Neural cell (in vitro differentiated cells): ENCODE measurements around the gene ZNF311. TPM values are rescaled to one million over a fixed set of nuclear protein-coding genes. Genes with fewer than 3 reads are reported as not detected.

ENCODE experiments used
- H2AFZ ChIP-seq: fragments of 200-600, 300-800 bp; sonication (generic), shearing (Covaris generic); 2 replicates; pipeline ENCODE4 v1.6.0; 2014; ENCODE audit warnings: low read depth, mild to moderate bottlenecking, antibody characterized with exemption, low read length, moderate library complexity
- H3F3A ChIP-seq: fragments of 200-600 bp; shearing (Covaris generic); 2 replicates; pipeline ENCODE4 v1.6.1; 2016; ENCODE audit warnings: mild to moderate bottlenecking, moderate library complexity, mixed read lengths, antibody characterized with exemption, low read length; ENCODE audit not compliant: insufficient read depth, poor library complexity, severe bottlenecking
- H3K27ac ChIP-seq: fragments of 200-600, 300-800 bp; sonication (generic), shearing (Covaris generic); 2 replicates; pipeline ENCODE4 v1.5.1; 2014; ENCODE audit warnings: mild to moderate bottlenecking, low read length, moderate library complexity
- H3K27me3 ChIP-seq: fragments of 300-800, 200-600 bp; sonication (generic), shearing (Covaris generic); 2 replicates; pipeline ENCODE4 v1.6.0; 2014; ENCODE audit warnings: mild to moderate bottlenecking, low read depth, low read length, moderate library complexity; ENCODE audit not compliant: insufficient read depth
- H3K36me3 ChIP-seq: fragments of 300-800, 200-600 bp; sonication (generic), shearing (Covaris generic); 2 replicates; pipeline ENCODE4 v1.5.1; 2014; ENCODE audit warnings: mild to moderate bottlenecking, antibody characterized with exemption, low read length, moderate library complexity; ENCODE audit not compliant: insufficient read depth
- H3K4me2 ChIP-seq: fragments of 300-800, 200-600 bp; sonication (generic), shearing (Covaris generic); 2 replicates; pipeline ENCODE4 v1.6.0; 2014; ENCODE audit warnings: mild to moderate bottlenecking, low read length
- H3K4me3 ChIP-seq: fragments of 300-800, 200-600 bp; sonication (generic), shearing (Covaris generic); 2 replicates; pipeline ENCODE4 v1.5.1; 2014; ENCODE audit warnings: mild to moderate bottlenecking, low read length, moderate library complexity
- H3K79me2 ChIP-seq: fragments of 200-600 bp; shearing (Covaris generic); replicated peaks from 2 replicates; pipeline ENCODE4 v1.6.0; 2014; ENCODE audit warnings: mild to moderate bottlenecking, low read length, moderate library complexity; ENCODE audit not compliant: insufficient read depth
- H3K9ac ChIP-seq: fragments of 300-800, 200-600 bp; sonication (generic), shearing (Covaris generic); 2 replicates; pipeline ENCODE4 v1.6.1; 2016; ENCODE audit warnings: mild to moderate bottlenecking, low read length, mixed read lengths
- H3K9me2 ChIP-seq: fragments of 200-600 bp; shearing (Covaris generic); 2 replicates; pipeline ENCODE4 v1.6.1; 2016; ENCODE audit warnings: mild to moderate bottlenecking, low read length, mixed read lengths; ENCODE audit not compliant: insufficient read depth
- H3K9me3 ChIP-seq: fragments of 200-600, 300-800 bp; sonication (generic), shearing (Covaris generic); 2 replicates; pipeline ENCODE4 v1.6.1; 2016; ENCODE audit warnings: mild to moderate bottlenecking, mixed run types, low read length, moderate library complexity, mixed read lengths
- H4K20me1 ChIP-seq: fragments of 200-600 bp; shearing (Covaris generic); 2 replicates; pipeline ENCODE4 v1.6.1; 2016; ENCODE audit warnings: mild to moderate bottlenecking, mixed run types; ENCODE audit not compliant: insufficient read depth
- CTCF ChIP-seq: fragments of 450-650 bp; IDR thresholded peaks from 2 replicates; pipeline ENCODE4 v1.5.1; 2014; ENCODE audit warnings: antibody characterized with exemption, mild to moderate bottlenecking, moderate library complexity; ENCODE audit not compliant: poor library complexity, severe bottlenecking
- EP300 ChIP-seq: fragments of 450-650 bp; conservative IDR thresholded peaks from 2 replicates; pipeline ENCODE4 v1.6.1; 2014; ENCODE audit warnings: antibody characterized with exemption, mild to moderate bottlenecking, moderate library complexity; ENCODE audit not compliant: poor library complexity, severe bottlenecking
- EZH2 ChIP-seq: fragments of 200-600, 300-800 bp; shearing (Covaris generic), sonication (generic); IDR thresholded peaks from 2 replicates; pipeline ENCODE4 v1.6.1; 2014; ENCODE audit warnings: antibody characterized with exemption, low read length, borderline replicate concordance, mild to moderate bottlenecking; ENCODE audit not compliant: insufficient read depth, poor library complexity, severe bottlenecking
- MXI1 ChIP-seq: fragments of 450-650 bp; conservative IDR thresholded peaks from 2 replicates; pipeline ENCODE4 v1.6.1; 2014; ENCODE audit warnings: antibody characterized with exemption, mild to moderate bottlenecking; ENCODE audit not compliant: poor library complexity, severe bottlenecking
- POLR2AphosphoS5 ChIP-seq: IDR thresholded peaks from 2 replicates; pipeline ENCODE4 v1.6.1; 2012
- RAD21 ChIP-seq: fragments of 450-650 bp; conservative IDR thresholded peaks from 2 replicates; pipeline ENCODE4 v1.6.1; 2014; ENCODE audit warnings: antibody characterized with exemption, mild to moderate bottlenecking, moderate library complexity
- SMC3 ChIP-seq: fragments of 450-650 bp; conservative IDR thresholded peaks from 2 replicates; pipeline ENCODE4 v1.6.1; 2014; ENCODE audit warnings: antibody characterized with exemption, mild to moderate bottlenecking, moderate library complexity; ENCODE audit not compliant: poor library complexity
- TAF1 ChIP-seq: IDR thresholded peaks from 2 replicates; pipeline ENCODE4 v1.6.1; 2012; ENCODE audit warnings: low read depth
- polyA plus RNA-seq: library from polyadenylated mRNA; depleted of rRNA; stranded (reverse); fragments of >200 nt; gene quantifications from 2 replicates; pipeline ENCODE4 v1.2.3, GENCODE V29; 2014
- TF ChIP-seq, protein P1 (sequence below): IDR thresholded peaks from 2 replicates; pipeline ENCODE4 v1.6.1; 2012; ENCODE audit warnings: borderline replicate concordance

ZNF311 gene
- polyA plus RNA-seq, 1 donor from 2014 or later = 4.6 TPM

DNA sequence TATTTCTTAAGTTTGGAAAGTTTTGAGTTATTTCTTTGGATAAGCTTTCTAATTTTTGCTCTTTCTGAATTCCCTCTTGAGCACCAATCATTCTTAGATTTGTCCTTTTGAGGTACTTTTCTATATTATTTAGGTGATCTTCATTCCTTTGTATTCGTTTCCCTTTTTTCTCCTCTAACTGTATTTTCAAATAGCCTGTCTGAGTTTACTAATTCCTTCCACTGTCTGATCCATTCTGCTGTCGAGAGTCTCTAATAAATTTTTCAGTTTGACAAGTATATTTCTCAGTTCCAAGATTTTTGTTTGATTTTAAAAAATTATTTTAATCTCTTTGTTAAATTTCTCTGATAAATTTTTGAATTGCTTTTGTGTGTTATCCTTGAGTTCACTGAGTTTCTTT, 16.3 kb upstream of the ZNF311 start:
- Histone ChIP-seq H3K36me3 (no peaks in the 10 kb centered on the region), H3K9ac (no peak overlapping the region), H2AFZ (no peak overlapping the region), H4K20me1 (no peaks in the 10 kb centered on the region), H3K9me2 (no peaks in the 10 kb centered on the region), H3K27me3 (no peaks in the 10 kb centered on the region), H3F3A (no peaks in the 10 kb centered on the region), H3K79me2 (no peaks in the 10 kb centered on the region), H3K9me3 (no peaks in the 10 kb centered on the region), H3K4me3 (no peak overlapping the region), H3K27ac (no peak overlapping the region), H3K4me2 (no peak overlapping the region)
- TF ChIP-seq EZH2 = no peak
- TF ChIP-seq CTCF = no peak
- TF ChIP-seq, protein P1, sequence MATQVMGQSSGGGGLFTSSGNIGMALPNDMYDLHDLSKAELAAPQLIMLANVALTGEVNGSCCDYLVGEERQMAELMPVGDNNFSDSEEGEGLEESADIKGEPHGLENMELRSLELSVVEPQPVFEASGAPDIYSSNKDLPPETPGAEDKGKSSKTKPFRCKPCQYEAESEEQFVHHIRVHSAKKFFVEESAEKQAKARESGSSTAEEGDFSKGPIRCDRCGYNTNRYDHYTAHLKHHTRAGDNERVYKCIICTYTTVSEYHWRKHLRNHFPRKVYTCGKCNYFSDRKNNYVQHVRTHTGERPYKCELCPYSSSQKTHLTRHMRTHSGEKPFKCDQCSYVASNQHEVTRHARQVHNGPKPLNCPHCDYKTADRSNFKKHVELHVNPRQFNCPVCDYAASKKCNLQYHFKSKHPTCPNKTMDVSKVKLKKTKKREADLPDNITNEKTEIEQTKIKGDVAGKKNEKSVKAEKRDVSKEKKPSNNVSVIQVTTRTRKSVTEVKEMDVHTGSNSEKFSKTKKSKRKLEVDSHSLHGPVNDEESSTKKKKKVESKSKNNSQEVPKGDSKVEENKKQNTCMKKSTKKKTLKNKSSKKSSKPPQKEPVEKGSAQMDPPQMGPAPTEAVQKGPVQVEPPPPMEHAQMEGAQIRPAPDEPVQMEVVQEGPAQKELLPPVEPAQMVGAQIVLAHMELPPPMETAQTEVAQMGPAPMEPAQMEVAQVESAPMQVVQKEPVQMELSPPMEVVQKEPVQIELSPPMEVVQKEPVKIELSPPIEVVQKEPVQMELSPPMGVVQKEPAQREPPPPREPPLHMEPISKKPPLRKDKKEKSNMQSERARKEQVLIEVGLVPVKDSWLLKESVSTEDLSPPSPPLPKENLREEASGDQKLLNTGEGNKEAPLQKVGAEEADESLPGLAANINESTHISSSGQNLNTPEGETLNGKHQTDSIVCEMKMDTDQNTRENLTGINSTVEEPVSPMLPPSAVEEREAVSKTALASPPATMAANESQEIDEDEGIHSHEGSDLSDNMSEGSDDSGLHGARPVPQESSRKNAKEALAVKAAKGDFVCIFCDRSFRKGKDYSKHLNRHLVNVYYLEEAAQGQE = no peak
- no peak for TF ChIP-seq POLR2AphosphoS5
- TF ChIP-seq RAD21 = no peak
- TF ChIP-seq EP300 = no peak
- TF ChIP-seq TAF1 = no peak
- no peak for TF ChIP-seq SMC3
- TF ChIP-seq MXI1 = no peak

- H3K27me3 ChIP-seq = no peaks in the 10 kb centered on the region
- H3K9ac ChIP-seq = no peak overlapping the region
These were observed 14.5 kb upstream of the ZNF311 start for GRCh38 chr6:29019629-29020028.

More at GRCh38 chr6:29019629-29020028, 14.5 kb upstream of the ZNF311 start:
- TF ChIP-seq SMC3 = no peak
- TF ChIP-seq POLR2AphosphoS5 = no peak
- TF ChIP-seq, protein P1 = no peak
- TF ChIP-seq CTCF = no peak
- no peak for TF ChIP-seq EZH2
- no peak for TF ChIP-seq EP300
- no peak for TF ChIP-seq TAF1
- TF ChIP-seq MXI1 = no peak
- Histone ChIP-seq H2AFZ (no peak overlapping the region), H3K9me2 (no peaks in the 10 kb centered on the region), H4K20me1 (no peaks in the 10 kb centered on the region), H3F3A (no peaks in the 10 kb centered on the region), H3K4me2 (no peak overlapping the region), H3K9me3 (no peaks in the 10 kb centered on the region), H3K36me3 (no peaks in the 10 kb centered on the region), H3K4me3 (no peak overlapping the region), H3K79me2 (no peaks in the 10 kb centered on the region), H3K27ac (no peak overlapping the region)
